NCI-H226 (cell line): ENCODE results near the gene GRM5.
"Not testable (repeated sequence)": the region's sequence is repeated elsewhere in the genome, so short reads cannot be mapped to it uniquely, and the experiment has no call there.

ENCODE experiments used
- DNase-seq: peaks from one replicate; pipeline ENCODE4 v3.0.0-alpha.2; 2015

Gene GRM5

GRCh38 chr11:88972210-88972609, 93.6 kb downstream of the GRM5 start:
- no peak for DNase-seq

GRCh38 chr11:88961621-88962020, 104.2 kb downstream of the GRM5 start:
- DNase-seq, result not testable (repeated sequence)

- DNase-seq, result not testable (repeated sequence)
These were observed 105.9 kb downstream of the GRM5 start for GRCh38 chr11:88959857-88960256.

GRCh38 chr11:88950975-88951374, 114.8 kb downstream of the GRM5 start:
- no peak for DNase-seq

GRCh38 chr11:88948908-88949307, 116.9 kb downstream of the GRM5 start:
- DNase-seq, result not testable (repeated sequence)

GRCh38 chr11:88947843-88948572, 117.8 kb downstream of the GRM5 start:
- DNase-seq, result not testable (repeated sequence)

- DNase-seq, result not testable (repeated sequence)
These were observed 136.1 kb downstream of the GRM5 start for GRCh38 chr11:88929665-88930064.

- not testable (repeated sequence) for DNase-seq
These were observed 148.7 kb downstream of the GRM5 start for GRCh38 chr11:88917065-88917464.

GRCh38 chr11:88909500-88909899, 156.3 kb downstream of the GRM5 start:
- DNase-seq, result no peak

- not testable (repeated sequence) for DNase-seq
These were observed 164.3 kb downstream of the GRM5 start for GRCh38 chr11:88901436-88901835.

GRCh38 chr11:88888855-88889254, 176.9 kb downstream of the GRM5 start:
- not testable (repeated sequence) for DNase-seq

GRCh38 chr11:88886796-88887195, 179.0 kb downstream of the GRM5 start:
- DNase-seq, result no peak

- not testable (repeated sequence) for DNase-seq
These were observed 183.0 kb downstream of the GRM5 start for GRCh38 chr11:88882800-88883199.

- DNase-seq, result no peak
These were observed 204.2 kb downstream of the GRM5 start for GRCh38 chr11:88861618-88862017.

- DNase-seq, result not testable (repeated sequence)
These were observed 205.4 kb downstream of the GRM5 start for GRCh38 chr11:88860431-88860830.

- not testable (repeated sequence) for DNase-seq
These were observed 211.8 kb downstream of the GRM5 start for GRCh38 chr11:88853963-88854362.

GRCh38 chr11:88851547-88851946, 214.2 kb downstream of the GRM5 start:
- not testable (repeated sequence) for DNase-seq

- not testable (repeated sequence) for DNase-seq
These were observed 216.0 kb downstream of the GRM5 start for GRCh38 chr11:88849773-88850172.

- DNase-seq, result no peak
These were observed 216.4 kb downstream of the GRM5 start for GRCh38 chr11:88849368-88849767.

GRCh38 chr11:88846266-88846665, 219.5 kb downstream of the GRM5 start:
- DNase-seq, result not testable (repeated sequence)

- not testable (repeated sequence) for DNase-seq
These were observed 220.8 kb downstream of the GRM5 start for GRCh38 chr11:88844941-88845340.

GRCh38 chr11:88843766-88844426, 221.9 kb downstream of the GRM5 start:
- DNase-seq, result not testable (repeated sequence)

GRCh38 chr11:88838139-88838538, 227.6 kb downstream of the GRM5 start:
- not testable (repeated sequence) for DNase-seq

- DNase-seq, result not testable (repeated sequence)
These were observed 230.1 kb downstream of the GRM5 start for GRCh38 chr11:88835709-88836108.
